ENCODE results near the gene AP1S3.

The AP1S3 gene

DNA sequence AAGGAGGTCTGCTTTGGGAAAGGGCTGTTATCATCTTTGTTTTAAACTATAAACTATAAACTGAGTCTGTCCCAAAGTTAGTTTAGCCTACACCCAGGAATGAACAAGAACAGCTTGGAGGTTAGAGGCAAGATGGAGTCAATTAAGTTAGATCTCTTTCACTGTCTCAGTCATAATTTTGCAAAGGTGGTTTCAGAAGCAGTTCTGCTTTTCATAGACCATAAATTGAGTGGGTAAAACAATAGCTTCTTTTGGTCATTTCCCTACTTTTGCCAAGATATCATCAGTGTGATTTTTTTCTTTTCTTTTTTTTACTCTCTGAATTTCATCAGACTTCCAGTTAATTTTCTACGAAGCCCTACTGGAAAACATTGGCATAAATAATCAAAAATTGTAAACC is 117.0 kb downstream of the AP1S3 start:
- no peak for DNase-seq

DNA sequence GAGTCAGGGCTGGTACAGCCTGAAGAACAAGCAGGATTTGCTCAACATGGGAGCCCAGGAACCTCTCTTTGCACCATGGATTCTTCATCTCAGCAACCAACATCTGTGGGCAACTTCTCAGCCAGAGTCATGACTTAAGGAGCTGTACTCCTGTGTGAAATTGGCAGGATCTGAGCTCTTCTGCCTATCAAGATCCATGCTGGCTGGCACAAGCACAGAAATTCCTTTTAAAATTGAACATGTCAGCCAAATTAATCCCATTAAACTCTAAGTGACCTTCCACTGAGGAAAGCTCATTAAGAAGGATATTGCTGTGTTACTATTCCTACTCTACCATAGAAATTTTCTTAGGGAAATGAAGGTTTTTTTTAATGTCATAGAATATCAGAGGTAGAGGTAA is 124.7 kb downstream of the AP1S3 start:
- no peak for DNase-seq

DNA sequence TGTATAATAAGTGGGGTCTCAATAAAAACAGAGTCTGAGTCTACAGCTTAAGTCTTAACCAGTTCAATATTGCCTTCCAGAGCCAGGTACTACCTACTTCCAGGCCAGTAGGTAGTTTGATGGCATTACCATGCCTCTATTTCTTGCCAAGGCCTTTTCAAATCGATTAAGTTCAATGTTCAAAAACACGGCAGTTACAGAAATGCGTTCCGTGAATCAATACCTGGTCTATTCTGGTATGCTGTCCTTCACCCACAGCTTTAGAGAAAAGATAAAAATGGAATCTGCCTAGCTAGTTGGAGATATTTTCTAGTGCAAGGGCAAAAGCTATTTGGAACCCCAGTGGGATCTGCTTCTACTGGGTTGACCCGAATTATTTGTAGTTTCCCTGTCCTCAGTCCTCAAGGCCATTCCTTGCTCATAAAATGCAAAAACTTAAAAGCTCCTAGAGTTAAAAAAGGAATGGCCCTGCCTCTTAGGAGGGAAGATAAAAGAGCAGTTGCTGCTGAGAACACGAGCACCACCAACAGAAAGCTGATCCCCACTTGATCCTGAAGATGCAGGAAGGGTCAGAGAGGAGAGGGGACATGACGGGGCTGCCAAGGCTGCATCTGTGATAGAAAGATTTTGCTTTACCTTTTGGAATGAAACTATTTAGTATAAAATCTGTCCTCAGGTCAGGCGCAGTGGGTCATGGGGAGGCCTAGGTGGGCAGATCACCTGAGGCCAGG is 125.6 kb downstream of the AP1S3 start:
- no peak for DNase-seq
